ENCODE measurements around the gene PRSS37. TPM values are rescaled to one million over a fixed set of nuclear protein-coding genes. Genes with fewer than 3 reads are reported as not detected.

The PRSS37 gene
- total RNA-seq, 2 experiments from 2014 or later, result not detected

GRCh38 chr7:141864765-141865447 is 23.6 kb upstream of the PRSS37 start:
- no peaks in the 10 kb centered on the region for H3K4me1 Mint-ChIP-seq (ENCODE audit: low read depth)
- H3K27me3 Mint-ChIP-seq, result no peaks in the 10 kb centered on the region
- no peaks in the 10 kb centered on the region for H3K36me3 Mint-ChIP-seq (ENCODE audit: low read depth)
- intact Hi-C loops (cut with micrococcal nuclease), result no loop called here
- ATAC-seq (no peak), DNase-seq (no peak)
- no peak for TF ChIP-seq CTCF (IDR thresholded peaks at IDR 0.05)
- POLR2A ChIA-PET, result no interaction called here
- no peaks in the 10 kb centered on the region for H3K9me3 Mint-ChIP-seq
- CTCF ChIA-PET, result no interaction called here
- H3K27ac Mint-ChIP-seq, result no peak overlapping the region
- no peak overlapping the region for H3K4me3 Mint-ChIP-seq

- H3K27ac Mint-ChIP-seq, result no peak overlapping the region
- TF ChIP-seq CTCF (IDR thresholded peaks at IDR 0.05), result no peak
- peaks cover 11% of the 10 kb centered on the region for H3K9me3 Mint-ChIP-seq
- H3K4me1 Mint-ChIP-seq (ENCODE audit: low read depth), result no peaks in the 10 kb centered on the region
- ChIA-PET POLR2A (no interaction called here), CTCF (no interaction called here)
- intact Hi-C loops (cut with micrococcal nuclease), result no loop called here
- ATAC-seq, result no peak
- no peak for DNase-seq
- H3K27me3 Mint-ChIP-seq, result no peaks in the 10 kb centered on the region
- no peaks in the 10 kb centered on the region for H3K36me3 Mint-ChIP-seq (ENCODE audit: low read depth)
- H3K4me3 Mint-ChIP-seq, result no peak overlapping the region
Measured at GRCh38 chr7:141860207-141860606, 18.9 kb upstream of the PRSS37 start.

- ATAC-seq, result no peak
- Mint-ChIP-seq H3K4me3 (no peak overlapping the region), H3K27me3 (no peaks in the 10 kb centered on the region), H3K4me1 (ENCODE audit: low read depth) (no peaks in the 10 kb centered on the region), H3K36me3 (ENCODE audit: low read depth) (no peaks in the 10 kb centered on the region), H3K9me3 (peaks cover 16% of the 10 kb centered on the region), H3K27ac (no peak overlapping the region)
- intact Hi-C loops (cut with micrococcal nuclease), result no loop called here
- no peak for TF ChIP-seq CTCF (IDR thresholded peaks at IDR 0.05)
- POLR2A ChIA-PET, result no interaction called here
- CTCF ChIA-PET, result no interaction called here
- no peak for DNase-seq
Measured at GRCh38 chr7:141847996-141848395, 6.7 kb upstream of the PRSS37 start.

- no peak for TF ChIP-seq CTCF (IDR thresholded peaks at IDR 0.05)
- ChIA-PET CTCF (interaction anchor here (1.1 to 1.2 kb wide), 2 partner anchors 60 to 132 kb away, joined by 3 to 4 read pairs; no protein-coding TSS in a partner anchor), POLR2A (no interaction called here)
Measured at GRCh38 chr7:141844256-141844655, 3.0 kb upstream of the PRSS37 start.

GRCh38 chr7:141842904-141843303 is 1.6 kb upstream of the PRSS37 start:
- CTCF ChIA-PET, result no interaction called here
- H3K4me3 Mint-ChIP-seq, result no peak overlapping the region
- intact Hi-C loops (cut with micrococcal nuclease), result no loop called here
- DNase-seq (no peak), ATAC-seq (no peak)
- no peaks in the 10 kb centered on the region for H3K27me3 Mint-ChIP-seq
- no peak overlapping the region for H3K27ac Mint-ChIP-seq
- TF ChIP-seq CTCF (IDR thresholded peaks at IDR 0.05), result no peak
- peaks cover 3% of the 10 kb centered on the region for H3K9me3 Mint-ChIP-seq
- no peaks in the 10 kb centered on the region for H3K36me3 Mint-ChIP-seq (ENCODE audit: low read depth)
- POLR2A ChIA-PET, result interaction anchor here (0.6 kb wide), 1 partner anchor 265 kb away, joined by 3 read pairs; no protein-coding TSS in a partner anchor
- no peaks in the 10 kb centered on the region for H3K4me1 Mint-ChIP-seq (ENCODE audit: low read depth)

More at GRCh38 chr7:141844256-141844655, 3.0 kb upstream of the PRSS37 start:
- DNase-seq (no peak), ATAC-seq (no peak)
- peaks cover 11% of the 10 kb centered on the region for H3K9me3 Mint-ChIP-seq
- H3K4me3 Mint-ChIP-seq, result no peak overlapping the region
- no peaks in the 10 kb centered on the region for H3K4me1 Mint-ChIP-seq (ENCODE audit: low read depth)
- H3K36me3 Mint-ChIP-seq (ENCODE audit: low read depth), result no peaks in the 10 kb centered on the region
- no peaks in the 10 kb centered on the region for H3K27me3 Mint-ChIP-seq
- no peak overlapping the region for H3K27ac Mint-ChIP-seq
- intact Hi-C loops (cut with micrococcal nuclease), result no loop called here
